Measurements from ENCODE around the gene ST6GALNAC6.

- TF ChIP-seq CTCF (IDR thresholded peaks at IDR 0.05) (no peak), ZFX (IDR thresholded peaks at IDR 0.05; ENCODE audit: borderline replicate concordance) (no peak)
These were observed 35.6 kb upstream of the ST6GALNAC6 start for GRCh38 chr9:127934986-127935385.

Measured in 22Rv1 (cell line).